Measurements from ENCODE around the gene FAR1. TPM values are rescaled to one million over a fixed set of nuclear protein-coding genes. Genes with fewer than 3 reads are reported as not detected.

The FAR1 gene
- total RNA-seq, 1 donor from 2014 or later, result 35.1 TPM

DNA sequence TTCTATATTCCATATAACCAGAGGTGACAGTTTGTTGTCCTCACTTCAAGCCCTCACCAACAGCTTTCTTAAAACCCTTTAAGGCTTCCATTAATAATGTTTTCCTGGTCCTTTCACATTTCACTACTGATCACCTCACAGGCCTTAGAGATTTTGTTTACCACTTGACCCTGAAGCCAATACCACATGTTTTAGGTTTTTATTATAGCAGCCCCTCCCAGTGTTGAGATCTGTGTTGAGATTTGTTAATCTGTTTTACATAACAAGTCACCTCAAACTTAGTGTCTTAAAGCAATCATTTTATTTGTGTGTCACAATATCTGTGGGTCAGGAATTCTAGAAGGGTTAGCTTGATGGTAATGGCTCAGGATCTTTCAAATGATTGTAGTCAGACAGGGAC, 49.9 kb downstream of the FAR1 start:
- no peaks in the 10 kb centered on the region for H3K9me3 ChIP-seq (replicated peaks)
- TF ChIP-seq, protein P1, sequence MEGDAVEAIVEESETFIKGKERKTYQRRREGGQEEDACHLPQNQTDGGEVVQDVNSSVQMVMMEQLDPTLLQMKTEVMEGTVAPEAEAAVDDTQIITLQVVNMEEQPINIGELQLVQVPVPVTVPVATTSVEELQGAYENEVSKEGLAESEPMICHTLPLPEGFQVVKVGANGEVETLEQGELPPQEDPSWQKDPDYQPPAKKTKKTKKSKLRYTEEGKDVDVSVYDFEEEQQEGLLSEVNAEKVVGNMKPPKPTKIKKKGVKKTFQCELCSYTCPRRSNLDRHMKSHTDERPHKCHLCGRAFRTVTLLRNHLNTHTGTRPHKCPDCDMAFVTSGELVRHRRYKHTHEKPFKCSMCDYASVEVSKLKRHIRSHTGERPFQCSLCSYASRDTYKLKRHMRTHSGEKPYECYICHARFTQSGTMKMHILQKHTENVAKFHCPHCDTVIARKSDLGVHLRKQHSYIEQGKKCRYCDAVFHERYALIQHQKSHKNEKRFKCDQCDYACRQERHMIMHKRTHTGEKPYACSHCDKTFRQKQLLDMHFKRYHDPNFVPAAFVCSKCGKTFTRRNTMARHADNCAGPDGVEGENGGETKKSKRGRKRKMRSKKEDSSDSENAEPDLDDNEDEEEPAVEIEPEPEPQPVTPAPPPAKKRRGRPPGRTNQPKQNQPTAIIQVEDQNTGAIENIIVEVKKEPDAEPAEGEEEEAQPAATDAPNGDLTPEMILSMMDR (IDR thresholded peaks at IDR 0.05; ENCODE audit: borderline replicate concordance), result no peak
- peaks cover 8% of the 10 kb centered on the region for H3K4me1 ChIP-seq
- no peaks in the 10 kb centered on the region for H3K27me3 ChIP-seq (ENCODE audit: low read depth)
- H3K36me3 ChIP-seq, result peaks cover 73% of the 10 kb centered on the region
- no peak overlapping the region for H3K4me3 ChIP-seq
- intact Hi-C loops (cut with micrococcal nuclease), result no loop called here
- H3K27ac ChIP-seq (replicated peaks), result no peak overlapping the region
- no peak for DNase-seq

DNA sequence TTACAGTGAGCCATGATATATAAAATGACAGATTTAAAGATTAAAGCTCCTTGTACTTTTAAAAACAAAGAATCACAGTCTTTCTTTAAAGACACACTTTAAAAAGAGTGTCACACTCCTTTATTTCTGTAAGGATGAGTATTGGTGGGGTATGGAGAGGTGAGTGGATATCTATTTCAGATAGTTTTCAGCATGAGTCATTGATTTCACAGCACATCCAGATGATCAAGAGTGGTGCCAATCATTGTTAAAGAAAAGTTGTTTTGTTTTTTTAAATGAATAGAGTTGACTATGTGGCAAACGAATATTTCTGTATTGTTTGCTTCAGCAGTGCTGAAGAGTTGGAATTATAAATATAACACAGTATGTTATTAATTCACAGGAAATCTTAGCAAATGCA, 52.5 kb downstream of the FAR1 start:
- peaks cover 62% of the 10 kb centered on the region for H3K36me3 ChIP-seq
- no peak for DNase-seq
- peaks cover 8% of the 10 kb centered on the region for H3K4me1 ChIP-seq
- no peaks in the 10 kb centered on the region for H3K9me3 ChIP-seq (replicated peaks)
- no peak overlapping the region for H3K4me3 ChIP-seq
- H3K27ac ChIP-seq (replicated peaks), result no peak overlapping the region
- TF ChIP-seq, protein P1 (IDR thresholded peaks at IDR 0.05; ENCODE audit: borderline replicate concordance), result no peak
- no peaks in the 10 kb centered on the region for H3K27me3 ChIP-seq (ENCODE audit: low read depth)
- intact Hi-C loops (cut with micrococcal nuclease), result no loop called here

DNA sequence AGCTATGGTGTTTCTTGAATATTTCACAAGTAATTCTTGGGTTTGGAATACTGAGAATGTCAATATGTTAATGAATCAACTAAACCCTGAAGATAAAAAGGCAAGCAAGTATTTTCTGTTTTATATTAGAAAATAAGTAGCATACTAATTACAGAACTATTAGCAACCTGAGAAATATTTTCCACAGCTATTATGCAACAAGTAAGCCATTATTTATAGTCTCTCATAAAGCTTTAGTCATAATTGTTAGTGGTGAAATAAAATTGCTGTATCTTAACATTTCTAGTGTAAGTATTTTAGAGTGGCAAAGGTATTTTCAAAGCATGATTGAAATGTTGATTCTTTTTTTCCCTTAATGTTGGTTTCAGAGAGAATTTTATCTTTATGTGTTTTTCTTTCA, 53.3 kb downstream of the FAR1 start:
- Histone ChIP-seq H3K36me3 (peaks cover 59% of the 10 kb centered on the region), H3K27me3 (ENCODE audit: low read depth) (no peaks in the 10 kb centered on the region), H3K27ac (replicated peaks) (no peak overlapping the region), H3K9me3 (replicated peaks) (no peaks in the 10 kb centered on the region), H3K4me1 (peaks cover 8% of the 10 kb centered on the region), H3K4me3 (no peak overlapping the region)
- intact Hi-C loops (cut with micrococcal nuclease), result no loop called here
- TF ChIP-seq, protein P1 (IDR thresholded peaks at IDR 0.05; ENCODE audit: borderline replicate concordance), result no peak
- DNase-seq, result no peak

DNA sequence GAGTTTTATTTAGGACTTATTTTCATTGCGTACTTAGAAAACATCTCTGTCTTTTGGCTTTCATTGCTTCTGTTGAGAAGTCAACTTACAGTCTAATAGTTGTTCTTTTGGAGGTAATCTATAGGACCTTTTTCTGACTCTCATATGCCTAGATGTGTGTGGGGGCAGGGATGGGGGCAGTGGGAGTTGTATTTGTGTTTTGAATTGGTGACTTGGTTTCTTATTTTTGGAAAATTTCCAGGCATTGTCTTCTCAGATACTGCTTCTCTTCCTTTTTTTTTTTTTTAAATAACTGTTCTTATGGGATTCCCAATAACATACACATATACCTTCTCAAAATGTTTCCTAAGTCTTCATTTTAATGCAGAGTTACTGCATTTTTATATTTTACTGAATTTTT, 58.0 kb downstream of the FAR1 start:
- Histone ChIP-seq H3K9me3 (replicated peaks) (no peaks in the 10 kb centered on the region), H3K27me3 (ENCODE audit: low read depth) (no peaks in the 10 kb centered on the region), H3K27ac (replicated peaks) (no peak overlapping the region), H3K4me1 (peaks cover 3% of the 10 kb centered on the region), H3K4me3 (no peak overlapping the region), H3K36me3 (peaks cover 64% of the 10 kb centered on the region)
- TF ChIP-seq, protein P1 (IDR thresholded peaks at IDR 0.05; ENCODE audit: borderline replicate concordance), result no peak
- no peak for DNase-seq
- intact Hi-C loops (cut with micrococcal nuclease), result no loop called here

DNA sequence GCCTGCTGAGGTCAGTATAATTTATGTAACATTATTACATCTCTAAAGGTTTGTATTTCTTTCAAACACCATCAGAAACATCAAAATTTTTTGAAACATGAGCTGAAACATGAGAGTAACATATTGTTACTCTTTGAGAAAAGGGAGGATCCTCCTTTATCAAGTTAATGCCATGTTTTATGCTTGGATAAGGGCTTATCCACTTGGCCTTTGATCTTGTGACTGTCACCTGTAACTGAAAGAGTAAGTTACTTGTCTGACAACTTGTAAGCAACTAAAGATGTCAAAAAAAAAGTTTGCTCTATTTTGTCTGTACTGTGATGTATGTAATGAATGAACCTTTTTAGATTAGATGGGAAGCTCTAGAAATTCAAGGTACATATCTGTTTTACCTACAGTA, 59.6 kb downstream of the FAR1 start:
- intact Hi-C loops (cut with micrococcal nuclease), result no loop called here
- no peaks in the 10 kb centered on the region for H3K4me1 ChIP-seq
- H3K36me3 ChIP-seq, result peaks cover 51% of the 10 kb centered on the region
- TF ChIP-seq, protein P1 (IDR thresholded peaks at IDR 0.05; ENCODE audit: borderline replicate concordance), result no peak
- H3K27ac ChIP-seq (replicated peaks), result no peak overlapping the region
- no peak for DNase-seq
- no peak overlapping the region for H3K4me3 ChIP-seq
- H3K9me3 ChIP-seq (replicated peaks), result no peaks in the 10 kb centered on the region
- no peaks in the 10 kb centered on the region for H3K27me3 ChIP-seq (ENCODE audit: low read depth)

DNA sequence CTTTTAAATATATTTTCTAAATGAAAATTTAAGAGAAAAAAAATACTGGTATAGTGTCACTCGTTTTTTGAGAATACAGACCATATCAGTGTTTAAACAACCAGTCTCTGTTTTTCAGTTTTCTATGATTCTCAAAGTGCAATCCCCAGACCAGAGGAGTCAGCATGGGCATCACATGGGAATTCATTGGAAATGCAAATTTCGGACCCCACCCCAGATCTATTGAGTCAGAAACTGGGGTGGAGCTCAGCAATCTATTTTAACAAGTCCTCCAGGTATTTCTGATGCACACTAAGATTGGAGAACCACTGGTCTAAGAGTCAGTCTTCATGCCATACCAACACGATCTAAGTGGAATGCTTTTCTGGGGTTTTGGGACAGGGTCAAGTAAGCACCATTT, 66.1 kb downstream of the FAR1 start:
- H3K4me1 ChIP-seq, result no peaks in the 10 kb centered on the region
- no peaks in the 10 kb centered on the region for H3K27me3 ChIP-seq (ENCODE audit: low read depth)
- H3K9me3 ChIP-seq (replicated peaks), result no peaks in the 10 kb centered on the region
- TF ChIP-seq, protein P1 (IDR thresholded peaks at IDR 0.05; ENCODE audit: borderline replicate concordance), result no peak
- H3K4me3 ChIP-seq, result no peak overlapping the region
- no peak for DNase-seq
- peaks cover 4% of the 10 kb centered on the region for H3K36me3 ChIP-seq
- no peak overlapping the region for H3K27ac ChIP-seq (replicated peaks)
- intact Hi-C loops (cut with micrococcal nuclease), result no loop called here

Data from left ventricle myocardium inferior (tissue), 1 donor.